DMS53 treated with DMSO at 0.1 percent for 48 hours (cell line): ENCODE results near the gene IQSEC1.

Experiments
- DNase-seq: peaks from one replicate; lab custom pipeline; 2025; ENCODE audit not compliant: unreplicated experiment; lab: John Stamatoyannopoulos, UW

IQSEC1 gene

GRCh38 chr3:12941495-12942023 lies 131.7 kb downstream of the IQSEC1 start:
- DNase-seq: no peak

- no peak for DNase-seq
Measured at GRCh38 chr3:12940854-12941253, 132.4 kb downstream of the IQSEC1 start.

GRCh38 chr3:12939137-12939536 lies 134.1 kb downstream of the IQSEC1 start:
- DNase-seq: no peak

- no peak for DNase-seq
Measured at GRCh38 chr3:12938258-12938711, 134.9 kb downstream of the IQSEC1 start.

- no peak for DNase-seq
Measured at GRCh38 chr3:12935861-12936830, 137.1 kb downstream of the IQSEC1 start.

- no peak for DNase-seq
Measured at GRCh38 chr3:12935023-12935860, 138.0 kb downstream of the IQSEC1 start.

- DNase-seq: no peak
Measured at GRCh38 chr3:12934431-12934830, 138.8 kb downstream of the IQSEC1 start.

GRCh38 chr3:12933901-12934300 lies 139.3 kb downstream of the IQSEC1 start:
- DNase-seq: no peak

GRCh38 chr3:12932754-12933153 lies 140.5 kb downstream of the IQSEC1 start:
- no peak for DNase-seq

- DNase-seq: no peak
Measured at GRCh38 chr3:12932347-12932746, 140.9 kb downstream of the IQSEC1 start.

- DNase-seq: no peak
Measured at GRCh38 chr3:12931273-12931905, 141.8 kb downstream of the IQSEC1 start.

GRCh38 chr3:12929801-12930200 lies 143.4 kb downstream of the IQSEC1 start:
- no peak for DNase-seq

- DNase-seq: no peak
Measured at GRCh38 chr3:12926660-12927059, 146.6 kb downstream of the IQSEC1 start.

GRCh38 chr3:12925648-12926047 lies 147.6 kb downstream of the IQSEC1 start:
- no peak for DNase-seq

GRCh38 chr3:12924437-12924836 lies 148.8 kb downstream of the IQSEC1 start:
- DNase-seq: no peak

- DNase-seq: no peak
Measured at GRCh38 chr3:12922881-12923431, 150.3 kb downstream of the IQSEC1 start.

GRCh38 chr3:12922306-12922705 lies 150.9 kb downstream of the IQSEC1 start:
- no peak for DNase-seq

GRCh38 chr3:12921736-12922135 lies 151.5 kb downstream of the IQSEC1 start:
- DNase-seq: no peak

GRCh38 chr3:12920967-12921366 lies 152.3 kb downstream of the IQSEC1 start:
- DNase-seq: no peak

GRCh38 chr3:12919205-12919604 lies 154.0 kb downstream of the IQSEC1 start:
- DNase-seq: no peak

- no peak for DNase-seq
Measured at GRCh38 chr3:12918231-12918630, 155.0 kb downstream of the IQSEC1 start.
